GM19455 (cell line): Measurements from ENCODE around the gene ATP8A2.

Source experiments
- ATAC-seq: cut with Tn5 transposase; IDR thresholded peaks from one replicate; pipeline ENCODE4 v1.9.1; 2021; ENCODE audit not compliant: unreplicated experiment

Gene ATP8A2

DNA sequence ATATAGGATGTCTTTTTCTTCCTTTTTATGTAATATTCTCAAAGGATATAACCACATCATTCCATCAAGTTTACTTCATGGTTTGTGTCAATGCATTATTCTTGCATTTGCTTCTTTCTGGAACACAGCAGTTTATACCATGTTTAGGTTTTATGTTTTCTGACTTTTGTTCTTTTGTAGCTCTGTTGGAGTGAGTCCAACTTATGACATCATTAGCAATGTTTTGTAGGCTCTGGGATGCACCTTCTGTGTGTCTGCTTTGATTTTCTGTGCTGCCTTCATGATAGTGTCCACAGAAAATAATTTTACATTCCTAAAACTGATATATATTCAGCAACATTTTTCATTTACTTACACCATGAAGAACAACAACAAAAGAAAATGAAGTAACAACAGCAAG is 611.1 kb downstream of the ATP8A2 start:
- ATAC-seq, result no peak

DNA sequence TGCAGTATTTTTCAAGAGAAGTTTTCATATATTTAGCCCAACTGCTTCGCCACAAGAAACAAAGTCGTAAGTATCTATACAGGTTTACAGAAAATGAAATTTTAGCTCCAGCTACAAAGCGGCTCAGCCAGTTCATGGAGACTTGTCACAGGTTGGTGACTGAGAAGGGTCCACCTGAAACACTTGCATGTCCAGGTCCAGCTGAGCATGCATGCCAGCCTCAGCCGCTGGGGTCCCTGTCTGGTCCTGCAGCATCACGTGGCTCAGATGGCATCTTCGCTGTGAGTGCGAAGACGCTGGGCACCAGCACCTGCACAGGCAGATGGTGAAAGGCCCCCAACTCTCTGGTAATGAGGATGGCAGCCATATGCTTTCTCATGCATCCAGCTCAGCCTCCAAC is 616.2 kb downstream of the ATP8A2 start:
- no peak for ATAC-seq

DNA sequence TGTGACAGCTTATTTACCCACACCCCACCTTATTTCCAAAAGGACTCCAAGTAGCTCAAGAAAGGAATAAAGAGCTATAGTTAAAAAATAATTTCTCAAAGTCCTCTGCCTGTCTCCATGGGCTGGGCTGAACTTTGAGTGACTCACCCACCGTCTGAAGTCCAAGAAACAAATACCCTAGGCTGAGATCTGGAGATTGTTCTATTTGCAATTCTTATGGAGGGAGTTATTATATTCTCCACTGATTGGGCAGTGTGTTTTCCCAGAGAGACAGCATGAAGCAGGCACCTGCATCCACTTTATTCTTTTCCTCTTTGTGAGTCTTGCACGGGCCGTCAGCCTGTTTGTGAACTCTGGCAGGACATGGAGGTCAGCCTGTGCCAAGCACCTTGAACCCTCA is 616.9 kb downstream of the ATP8A2 start:
- no peak for ATAC-seq

DNA sequence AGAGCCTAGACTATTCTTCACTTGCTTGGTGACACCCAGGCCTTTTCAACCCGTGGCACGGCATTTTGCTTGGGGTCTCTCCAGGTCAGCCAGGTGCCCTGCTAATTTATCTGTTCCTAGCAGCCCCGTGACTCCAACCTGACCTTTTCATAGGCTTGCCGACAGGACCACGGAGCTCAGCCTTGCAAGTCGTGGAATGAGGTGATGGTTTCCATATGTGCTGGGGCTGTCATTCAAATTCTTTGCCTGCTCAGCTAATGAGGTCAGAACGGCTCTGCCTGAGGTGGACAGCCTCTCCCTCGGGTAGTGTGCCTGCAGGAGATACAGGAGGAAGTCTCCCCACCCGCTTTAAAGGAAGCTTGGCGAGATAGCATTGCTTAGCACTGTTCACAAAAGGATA is 619.0 kb downstream of the ATP8A2 start:
- ATAC-seq, result no peak

DNA sequence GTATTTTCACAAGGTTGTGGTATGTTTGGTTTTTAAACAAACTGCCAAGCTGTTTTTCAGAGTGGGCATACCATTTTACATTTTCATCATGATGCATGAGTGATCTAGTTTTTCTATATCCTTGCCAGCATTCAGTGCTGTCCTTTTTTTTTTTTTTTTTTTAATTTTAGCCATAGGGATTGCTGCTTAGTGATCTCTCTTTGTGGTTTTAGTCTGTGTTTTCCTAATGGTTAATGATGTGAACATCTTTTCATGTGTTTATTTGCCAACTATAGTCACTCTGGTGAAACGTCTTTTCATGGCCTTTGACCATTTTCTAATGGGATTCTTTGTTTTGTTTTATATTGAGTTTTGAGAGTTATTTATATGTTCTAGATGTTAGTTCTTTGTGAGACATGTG is 620.3 kb downstream of the ATP8A2 start:
- no peak for ATAC-seq

DNA sequence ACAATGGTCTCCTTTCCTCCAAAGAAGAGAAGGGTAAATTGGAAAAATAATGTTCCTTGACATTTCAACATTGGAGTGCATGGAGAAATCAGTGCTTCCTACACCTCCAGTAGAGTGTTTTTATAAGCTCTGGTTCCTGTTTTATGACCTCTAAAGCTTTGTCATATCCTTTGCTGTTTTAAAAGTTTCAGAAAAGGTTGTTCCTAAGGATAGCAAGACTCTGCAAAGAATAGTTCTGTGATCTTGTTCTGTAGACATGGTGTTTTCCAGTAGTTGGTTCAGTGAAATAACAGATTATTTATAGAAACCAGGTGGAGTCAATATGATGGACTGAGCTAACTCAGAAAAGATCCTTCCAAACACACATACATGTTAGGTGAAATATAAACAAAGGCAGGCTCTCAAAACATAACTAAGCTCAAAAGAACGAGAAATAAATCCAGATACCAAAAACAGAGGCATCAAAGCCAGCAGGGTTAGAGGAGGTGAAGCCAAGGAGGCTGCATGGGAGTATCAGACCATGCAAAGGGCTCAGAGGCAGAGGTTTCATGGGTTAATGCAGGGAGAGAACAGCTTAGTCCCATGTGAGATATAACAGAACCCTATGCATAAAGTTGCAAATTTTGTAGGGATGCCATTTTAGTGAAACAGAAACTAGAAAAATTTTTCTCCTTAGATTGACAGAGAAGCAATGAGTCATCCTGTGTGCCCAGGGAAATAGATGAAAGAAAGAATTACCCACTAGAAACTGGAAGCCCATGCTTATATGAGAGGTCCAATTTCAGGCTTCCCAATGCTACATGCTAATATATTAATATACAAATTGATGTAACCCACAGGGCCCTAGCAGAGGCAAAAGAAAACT is 635.7 kb downstream of the ATP8A2 start:
- no peak for ATAC-seq

DNA sequence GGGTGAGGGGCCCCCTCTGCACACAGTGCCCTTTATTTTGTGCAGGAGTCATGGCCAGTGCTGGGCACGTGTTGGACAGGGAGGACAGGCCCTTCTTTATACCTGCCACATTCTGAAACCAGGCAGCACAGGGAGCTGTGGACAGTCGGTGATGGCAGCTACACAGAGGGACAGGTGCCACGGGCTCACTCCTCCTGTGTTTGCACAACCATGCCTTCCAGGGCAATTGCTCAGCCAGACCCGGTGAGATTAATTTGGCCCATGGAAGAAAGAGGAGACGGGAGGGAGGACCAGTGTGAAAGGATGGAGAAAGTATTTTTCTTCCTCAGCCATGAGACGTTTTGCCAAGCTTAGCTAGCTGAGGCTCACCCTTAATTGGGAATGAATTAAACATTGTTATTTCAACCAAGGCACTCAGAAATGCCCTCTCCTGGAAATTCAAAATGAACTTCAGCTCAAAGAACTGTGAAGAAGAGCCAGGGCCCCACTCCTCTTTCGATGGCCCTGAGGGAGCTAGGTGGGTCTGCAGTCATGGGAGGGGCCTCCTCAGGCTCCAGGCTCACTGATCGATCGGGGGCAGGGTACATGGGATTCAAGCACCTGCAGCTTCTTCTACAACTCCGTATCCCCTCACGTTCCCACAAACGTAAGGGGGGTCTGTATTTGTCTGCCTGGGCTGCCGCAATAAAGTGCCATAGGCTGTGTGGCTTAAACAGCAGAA is 638.9 kb downstream of the ATP8A2 start:
- ATAC-seq, result no peak

DNA sequence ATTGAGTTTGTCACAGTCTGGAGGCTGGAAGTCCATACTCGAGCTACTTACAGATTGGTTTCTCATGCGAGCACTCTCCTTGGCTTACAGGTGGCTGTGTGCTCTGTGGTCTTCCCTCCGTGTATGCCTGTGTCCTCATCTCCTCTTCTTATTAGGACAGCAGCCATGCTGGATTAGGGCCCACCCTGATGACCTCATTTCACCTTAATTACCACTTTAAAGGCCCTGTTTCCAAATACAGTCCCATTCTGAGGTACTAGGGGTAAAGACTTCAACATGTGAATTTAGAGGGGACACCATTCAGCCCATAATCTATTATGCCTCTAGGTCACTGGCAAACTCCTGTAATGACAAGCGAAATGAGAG is 639.4 kb downstream of the ATP8A2 start:
- ATAC-seq, result no peak

DNA sequence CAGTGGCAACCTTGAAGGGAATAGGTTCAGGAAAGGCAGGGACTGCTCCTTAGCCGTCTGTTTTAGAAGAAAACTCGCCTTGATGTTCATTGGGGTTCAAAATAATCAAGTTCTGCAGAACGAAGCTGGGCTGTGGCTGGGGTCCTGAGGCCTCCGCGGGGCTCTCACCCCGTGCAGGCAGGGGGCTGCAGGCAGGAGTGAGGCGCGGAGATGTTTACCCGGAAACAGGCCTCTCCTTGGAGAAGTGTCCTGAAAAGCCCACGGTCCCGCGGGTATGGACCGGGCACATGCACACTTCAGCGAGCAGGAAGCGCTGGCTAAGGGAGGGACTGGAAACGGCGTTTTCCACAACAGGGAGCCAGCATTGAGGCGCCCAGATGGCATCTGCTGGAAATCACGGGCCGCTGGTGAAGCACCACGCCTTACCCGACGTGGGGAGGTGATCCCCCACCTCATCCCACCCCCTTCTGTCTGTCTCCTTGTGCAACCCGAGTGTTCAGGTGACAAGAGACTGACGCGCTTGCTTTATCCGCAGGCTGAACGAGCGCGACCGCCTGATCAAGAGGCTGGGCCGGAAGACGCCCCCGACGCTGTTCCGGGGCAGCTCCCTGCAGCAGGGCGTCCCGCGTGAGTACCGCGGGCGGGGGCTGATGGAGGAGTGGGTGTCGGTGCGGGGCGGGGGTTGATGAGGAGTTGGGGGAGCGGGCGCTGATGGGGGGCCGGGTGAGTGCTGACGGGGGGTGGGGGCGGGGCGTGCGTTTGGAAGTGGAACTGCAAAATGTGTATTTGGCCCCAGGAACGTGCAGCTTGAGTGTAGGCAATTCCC is 640.4 kb downstream of the ATP8A2 start:
- ATAC-seq, result no peak

DNA sequence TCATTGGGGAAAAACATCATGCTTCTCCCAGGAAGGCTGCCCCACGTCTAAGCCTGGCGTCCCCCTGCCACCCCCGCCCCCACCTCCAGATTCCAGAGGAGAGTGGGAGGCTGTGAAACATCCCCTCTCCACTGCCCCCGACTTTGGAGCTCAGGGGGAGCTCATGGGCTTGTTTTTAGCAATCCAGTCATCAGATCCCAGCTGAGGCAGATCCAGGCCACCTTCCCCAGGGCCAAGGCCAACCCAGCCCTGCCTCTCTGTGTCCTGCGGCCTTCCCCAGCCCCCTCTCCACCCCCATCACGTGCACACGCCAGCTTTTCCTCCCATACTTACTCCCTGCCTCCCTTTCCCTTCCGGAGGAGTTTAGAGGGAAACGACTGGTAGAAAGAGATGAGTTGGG is 641.2 kb downstream of the ATP8A2 start:
- no peak for ATAC-seq

DNA sequence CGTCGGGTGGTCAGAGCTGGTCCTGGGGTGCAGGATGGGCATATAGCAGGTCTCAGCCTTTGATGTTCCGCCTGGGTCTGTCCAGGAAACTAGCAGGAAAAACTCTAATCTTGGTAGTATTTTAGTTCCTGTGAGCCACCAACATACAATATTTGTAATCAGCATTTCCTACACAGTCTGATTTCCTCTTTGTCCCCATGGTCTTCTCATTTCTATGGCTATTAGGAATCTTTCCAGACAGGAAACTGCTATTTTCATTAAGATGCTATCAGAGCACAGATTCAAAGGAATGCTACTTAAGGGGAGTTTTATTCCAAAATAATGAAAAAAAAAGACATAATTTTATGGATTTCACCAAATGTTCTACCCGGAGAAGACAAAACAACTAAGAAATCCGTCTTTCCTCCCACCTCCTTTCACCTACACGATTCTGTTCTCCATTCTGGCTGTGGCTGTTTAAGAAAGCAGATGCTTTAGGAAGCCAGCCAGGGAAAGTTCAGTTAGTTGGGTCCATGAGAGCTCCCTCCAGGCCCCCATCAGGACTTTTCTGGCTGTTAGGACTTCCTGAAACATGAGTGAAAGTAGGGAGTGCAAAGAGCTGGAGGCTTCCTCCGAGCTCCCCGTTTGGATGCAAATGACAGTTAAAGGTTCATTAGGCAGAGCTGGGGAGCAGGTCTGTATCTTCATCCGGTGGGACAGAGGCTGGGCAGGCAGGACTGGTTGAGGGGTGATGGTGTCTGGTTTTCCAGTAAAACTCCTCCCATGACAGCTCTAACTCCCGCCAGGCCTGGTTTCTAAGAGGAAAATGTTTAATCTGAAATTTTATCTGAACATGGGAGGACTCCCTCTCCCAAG is 643.7 kb downstream of the ATP8A2 start:
- no peak for ATAC-seq

DNA sequence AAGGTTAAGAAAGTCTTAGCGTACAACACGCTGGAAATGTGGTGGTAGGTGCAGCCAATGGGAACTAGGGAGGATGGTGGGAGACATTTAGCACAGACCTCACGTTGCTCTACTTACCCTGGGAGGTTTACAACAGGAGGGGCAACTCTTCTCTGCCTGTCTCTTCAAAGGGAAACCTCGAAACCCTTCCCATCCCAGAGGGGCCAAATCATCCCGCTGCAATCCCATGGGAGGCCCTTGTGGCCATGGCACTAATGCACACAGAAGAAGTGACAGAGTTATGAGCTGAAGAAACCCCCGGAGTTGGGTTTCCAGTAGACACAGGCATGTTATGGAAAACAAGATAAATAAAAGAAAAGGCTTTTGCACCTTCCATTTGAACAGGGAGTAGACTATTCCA is 644.4 kb downstream of the ATP8A2 start:
- ATAC-seq, result no peak

DNA sequence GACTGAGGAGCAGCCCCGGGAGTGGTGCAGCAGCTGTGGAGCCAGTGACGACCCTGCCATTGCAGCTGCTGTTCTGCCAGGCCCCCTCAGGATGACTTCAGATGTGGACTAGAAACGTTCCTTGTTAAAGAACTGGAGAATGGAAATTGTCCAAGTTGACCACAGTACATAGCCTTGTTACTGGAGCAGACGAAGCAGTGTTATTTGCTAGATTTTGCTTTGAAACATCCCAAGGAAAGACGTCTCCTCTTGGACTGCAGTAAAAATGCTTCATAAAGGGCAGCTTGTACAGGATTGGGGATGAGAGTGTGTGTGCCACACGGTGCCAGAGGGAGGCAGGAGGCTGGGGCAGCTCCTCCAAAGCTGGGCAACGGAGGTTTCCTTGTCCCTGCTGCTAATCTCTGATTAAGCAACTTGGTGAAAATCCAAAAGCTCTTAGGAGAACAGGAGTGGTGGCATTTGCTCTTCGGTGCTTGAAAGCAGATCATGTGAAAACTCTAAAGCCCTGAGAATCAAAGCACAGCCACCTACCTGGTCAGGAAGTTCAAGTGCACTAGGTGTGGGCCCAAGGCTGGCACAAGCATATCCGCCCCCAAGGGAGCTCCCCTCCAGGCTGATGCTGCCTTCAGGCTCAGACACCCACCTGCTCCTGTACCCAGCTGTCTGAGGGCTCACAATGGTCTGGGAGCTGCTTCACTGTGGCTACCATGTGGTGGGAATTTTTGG is 645.6 kb downstream of the ATP8A2 start:
- no peak for ATAC-seq

DNA sequence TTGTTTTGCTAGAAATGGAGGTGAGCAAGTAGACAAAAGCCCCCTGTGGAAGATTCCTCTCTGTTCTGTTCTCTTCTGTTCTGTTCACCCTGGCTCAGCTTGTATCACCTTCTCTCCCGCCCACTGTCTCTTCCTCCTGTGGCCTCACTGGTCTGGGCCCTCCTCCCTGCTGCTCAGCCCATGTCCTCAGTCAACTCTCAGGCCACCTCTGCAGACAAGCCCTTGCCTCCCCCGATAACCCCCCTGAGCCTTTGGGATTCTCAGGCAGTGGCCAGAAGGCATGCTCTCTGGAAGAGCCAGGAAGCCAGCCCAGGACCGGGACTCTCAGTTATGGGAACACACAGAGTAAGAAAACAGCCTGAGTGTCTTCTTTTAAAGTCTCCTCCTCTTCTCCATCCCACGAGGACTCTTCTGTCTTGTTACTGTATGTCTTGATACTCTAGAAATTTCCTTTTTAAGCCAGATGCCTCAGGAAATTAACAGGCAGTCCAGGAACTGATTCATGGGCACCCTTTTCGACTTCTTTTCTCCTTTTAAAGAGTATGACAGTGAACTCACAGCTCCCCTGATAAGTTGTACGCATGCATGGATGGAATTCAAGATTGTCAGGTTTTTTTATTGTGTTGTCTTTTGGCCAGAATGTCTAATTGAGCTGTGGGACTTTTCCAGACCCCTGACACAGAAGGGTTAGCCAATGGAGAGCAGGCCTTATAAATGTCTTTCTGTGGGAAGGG is 646.3 kb downstream of the ATP8A2 start:
- no peak for ATAC-seq

DNA sequence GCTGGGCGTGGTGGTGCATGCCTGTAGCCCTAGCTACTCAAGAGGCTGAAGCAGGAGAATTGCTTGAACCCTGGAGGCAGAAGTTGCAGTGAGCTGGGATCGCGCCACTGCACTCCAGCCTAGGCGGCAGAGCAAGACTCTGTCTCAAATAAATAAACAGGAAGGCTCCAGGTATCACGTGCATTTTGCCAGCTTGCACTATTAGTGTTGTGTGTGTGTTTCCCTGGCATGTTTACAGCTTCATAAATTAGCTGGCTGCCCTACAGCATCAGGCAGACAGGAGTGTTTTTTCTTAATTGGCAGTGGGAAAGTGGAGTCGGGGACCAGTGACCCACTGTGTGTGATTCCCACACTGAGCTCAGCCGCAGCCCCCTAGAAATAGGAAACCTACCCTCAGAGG is 647.5 kb downstream of the ATP8A2 start:
- no peak for ATAC-seq

DNA sequence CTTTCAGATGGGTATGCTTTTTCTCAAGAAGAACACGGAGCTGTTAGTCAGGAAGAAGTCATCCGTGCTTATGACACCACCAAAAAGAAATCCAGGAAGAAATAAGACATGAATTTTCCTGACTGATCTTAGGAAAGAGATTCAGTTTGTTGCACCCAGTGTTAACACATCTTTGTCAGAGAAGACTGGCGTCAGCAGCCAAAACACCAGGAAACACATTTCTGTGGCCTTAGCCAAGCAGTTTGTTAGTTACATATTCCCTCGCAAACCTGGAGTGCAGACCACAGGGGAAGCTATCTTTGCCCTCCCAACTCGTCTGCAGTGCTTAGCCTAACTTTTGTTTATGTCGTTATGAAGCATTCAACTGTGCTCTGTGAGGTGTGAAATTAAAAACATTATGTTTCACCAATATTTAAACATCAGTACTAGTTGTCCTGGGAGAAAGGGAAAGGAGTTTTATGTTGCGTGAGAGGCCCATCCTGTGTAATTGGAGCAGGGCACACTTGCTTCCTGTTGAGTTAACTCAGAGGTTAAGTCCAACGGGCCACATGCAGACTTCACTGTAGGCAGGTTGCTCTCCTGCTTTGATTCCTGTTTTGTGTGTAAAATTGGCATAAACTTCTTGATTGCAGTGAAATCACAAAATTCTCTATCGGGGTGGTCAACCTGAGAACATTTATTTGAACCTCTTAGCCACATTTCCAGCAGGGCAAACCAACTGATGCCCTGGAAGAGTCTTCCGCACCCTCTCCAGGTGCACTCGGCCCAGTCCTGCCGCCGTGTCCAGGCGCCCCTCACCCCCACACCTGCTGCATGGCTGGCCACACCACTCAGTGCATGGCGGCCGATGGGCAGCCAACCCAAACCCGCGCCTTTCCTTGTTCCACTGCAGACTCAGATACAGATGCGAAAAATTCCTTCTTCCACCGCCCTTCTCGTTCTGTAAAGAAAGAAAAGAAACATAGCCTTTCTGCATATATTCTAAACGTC is 648.4 kb downstream of the ATP8A2 start:
- ATAC-seq, result no peak

DNA sequence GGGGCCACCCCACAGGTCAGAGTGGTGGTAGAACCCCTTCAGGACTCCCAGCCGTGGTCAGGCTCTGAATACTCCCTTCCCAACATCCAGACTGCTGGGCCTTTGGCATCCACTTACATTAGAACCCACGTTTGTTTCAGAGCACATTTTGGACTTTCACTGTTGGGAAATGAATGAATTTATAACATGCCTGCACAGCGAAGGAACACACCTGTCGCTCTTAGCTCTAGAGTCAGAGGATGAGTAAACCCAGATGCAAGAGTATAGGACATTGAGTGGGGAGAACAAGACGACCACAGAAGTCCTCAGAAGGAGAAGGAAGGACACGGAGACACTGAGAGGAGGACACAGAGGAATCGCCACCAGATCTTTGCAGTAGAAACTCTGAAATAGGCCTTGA is 649.1 kb downstream of the ATP8A2 start:
- no peak for ATAC-seq

DNA sequence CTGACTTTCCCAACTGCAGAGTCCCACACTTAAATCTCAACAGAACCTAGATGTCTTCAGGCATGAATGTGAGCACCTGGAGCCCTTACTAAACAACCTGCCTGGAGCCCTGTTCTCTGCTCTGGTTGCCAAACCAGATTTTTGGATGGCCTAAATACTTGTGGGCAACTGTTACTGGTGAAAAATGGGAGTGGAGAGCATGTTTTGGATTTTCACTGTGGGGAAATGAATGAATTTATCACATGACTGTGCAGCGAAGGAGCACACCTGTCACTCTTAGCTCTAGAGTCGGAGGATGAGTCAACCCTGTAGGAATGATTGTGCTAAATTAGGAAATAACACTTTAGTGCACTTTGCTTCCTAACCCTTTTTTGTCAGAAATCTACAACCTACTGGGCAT is 649.7 kb downstream of the ATP8A2 start:
- ATAC-seq, result no peak
